Keratinocyte (primary cell): ENCODE measurements around the gene SLC7A4. TPM values are rescaled to one million over a fixed set of nuclear protein-coding genes. Genes with fewer than 3 reads are reported as not detected.

ENCODE experiments used
- DNase-seq: peaks from one replicate; pipeline ENCODE4 v3.0.0-alpha.2; 2011; ENCODE audit warnings: low read depth, missing footprints, low spot score
- FAIRE-seq: peaks from 2 replicates; lab custom pipeline; 2011; peaks lifted over from hg19 to GRCh38; lab: Jason Lieb, UNC
- H2AFZ ChIP-seq: 2 replicates; pipeline ENCODE4 v1.6.0; 2012; ENCODE audit warnings: low read length, control low read depth, inconsistent platforms; ENCODE audit not compliant: control insufficient read depth
- H3K27ac ChIP-seq: 2 replicates; pipeline ENCODE4 v1.5.1; 2011; ENCODE audit warnings: low read length; ENCODE audit not compliant: control insufficient read depth, insufficient read depth
- H3K27me3 ChIP-seq: 3 replicates; pipeline ENCODE4 v1.6.0; 2011; ENCODE audit warnings: low read length; ENCODE audit not compliant: control insufficient read depth, insufficient read depth; ENCODE audit errors: extremely low read depth
- H3K36me3 ChIP-seq, 2 experiments: 2 replicates in 1 of 2; 3 replicates in 1 of 2; pipeline ENCODE4 v1.5.1; 2011; ENCODE audit warnings: low read length in 2 of 2, mild to moderate bottlenecking in 1 of 2; ENCODE audit not compliant: control insufficient read depth in 2 of 2, insufficient read depth in 2 of 2; ENCODE audit errors: extremely low read depth in 1 of 2
- H3K4me1 ChIP-seq: 3 replicates; pipeline ENCODE4 v1.5.1; 2011; ENCODE audit warnings: low read length; ENCODE audit not compliant: control insufficient read depth, insufficient read depth; ENCODE audit errors: extremely low read depth
- H3K4me2 ChIP-seq: 3 replicates; pipeline ENCODE4 v1.6.0; 2011; ENCODE audit warnings: low read depth, low read length; ENCODE audit not compliant: control insufficient read depth, insufficient read depth; ENCODE audit errors: extremely low read depth
- H3K4me3 ChIP-seq, 3 experiments: fragments of 200-600 bp in 1 of 3; sonication (generic) in 1 of 3; 2 replicates in 2 of 3; 3 replicates in 1 of 3; pipeline ENCODE4 v1.5.1; 2011 to 2016; ENCODE audit warnings: low read length in 3 of 3, mild to moderate bottlenecking in 3 of 3, control low read depth in 2 of 3, inconsistent platforms in 1 of 3, low read depth in 1 of 3, mixed read lengths in 1 of 3, mixed run types in 1 of 3, moderate library complexity in 1 of 3; ENCODE audit not compliant: control insufficient read depth in 2 of 3, insufficient read depth in 2 of 3; ENCODE audit errors: extremely low read depth in 1 of 3
- H3K79me2 ChIP-seq: 2 replicates; pipeline ENCODE4 v1.6.0; 2012; ENCODE audit warnings: low read length; ENCODE audit not compliant: control insufficient read depth, insufficient read depth
- H3K9ac ChIP-seq: 3 replicates; pipeline ENCODE4 v1.6.0; 2011; ENCODE audit warnings: low read length; ENCODE audit not compliant: control insufficient read depth, insufficient read depth; ENCODE audit errors: extremely low read depth
- H3K9me1 ChIP-seq: 3 replicates; pipeline ENCODE4 v1.6.0; 2011; ENCODE audit warnings: low read length; ENCODE audit not compliant: control insufficient read depth, insufficient read depth; ENCODE audit errors: extremely low read depth
- H3K9me3 ChIP-seq: 2 replicates; pipeline ENCODE4 v1.5.1; 2012; ENCODE audit warnings: low read depth, low read length; ENCODE audit not compliant: control insufficient read depth
- H4K20me1 ChIP-seq: 3 replicates; pipeline ENCODE4 v1.6.0; 2011; ENCODE audit warnings: low read length; ENCODE audit not compliant: control insufficient read depth, insufficient read depth; ENCODE audit errors: extremely low read depth
- CTCF ChIP-seq, 3 experiments: IDR thresholded peaks in 1 of 3; conservative IDR thresholded peaks in 1 of 3; optimal IDR thresholded peaks in 1 of 3; 2 replicates in 2 of 3; 3 replicates in 1 of 3; pipeline versions ENCODE3 to v1.5.1; 2011; ENCODE audit warnings: low read length in 3 of 3, mild to moderate bottlenecking in 3 of 3, moderate library complexity in 2 of 3, control low read depth in 1 of 3, inconsistent platforms in 1 of 3; ENCODE audit not compliant: insufficient read depth in 2 of 3; ENCODE audit errors: extremely low read depth in 1 of 3
- EZH2 ChIP-seq: IDR thresholded peaks from one replicate; pipeline ENCODE4 v1.6.1; 2012; ENCODE audit warnings: inconsistent platforms, mild to moderate bottlenecking, low read length, moderate library complexity
- dilution Hi-C: fragments of 300-500 bp; cut with MboI; formaldehyde crosslinking; loops from one replicate; pipeline ENCODE4 v1.7.0; 2020; ENCODE audit warnings: low sequenced_read_pairs; ENCODE audit not compliant: extremely low pct_ligation_motif_present
- polyA plus RNA-seq, 5 experiments: library from polyadenylated mRNA; depleted of rRNA in 3 of 5; stranded (reverse) in 3 of 5; stranded (forward) in 1 of 5; unstranded in 1 of 5; fragments of >200 nt; gene quantifications; 1 replicate in 1 of 5; 2 replicates in 3 of 5; 3 replicates in 1 of 5; pipeline versions ENCODE4 v1.2.1 to v1.2.3, GENCODE V29; 2011 to 2012; ENCODE audit warnings: missing spikeins in 2 of 5, low read depth in 1 of 5, low replicate concordance in 1 of 5

SLC7A4 gene
- polyA plus RNA-seq, 1 donor (not counting 4 experiments of a cell fraction or from before 2014, with no cell fraction given), result 0.10 TPM

GRCh38 chr22:20990184-20991180 lies 41.9 kb downstream of the SLC7A4 start:
- Histone ChIP-seq H3K36me3 (peaks cover 27 to 51% of the 10 kb centered on the region in 2 experiments), H3K9ac (no peak overlapping the region), H3K79me2 (peaks cover under 1% of the 10 kb centered on the region), H4K20me1 (peaks cover 4% of the 10 kb centered on the region), H3K27me3 (no peaks in the 10 kb centered on the region), H3K9me1 (no peaks in the 10 kb centered on the region), H3K4me1 (no peaks in the 10 kb centered on the region), H2AFZ (no peak overlapping the region), H3K27ac (no peak overlapping the region), H3K9me3 (no peaks in the 10 kb centered on the region), H3K4me3 (no peak overlapping the region), H3K4me2 (no peak overlapping the region)
- no peak for DNase-seq
- dilution Hi-C loops, result no loop called here
- no peak for TF ChIP-seq EZH2
- FAIRE-seq, result no peak

DNA sequence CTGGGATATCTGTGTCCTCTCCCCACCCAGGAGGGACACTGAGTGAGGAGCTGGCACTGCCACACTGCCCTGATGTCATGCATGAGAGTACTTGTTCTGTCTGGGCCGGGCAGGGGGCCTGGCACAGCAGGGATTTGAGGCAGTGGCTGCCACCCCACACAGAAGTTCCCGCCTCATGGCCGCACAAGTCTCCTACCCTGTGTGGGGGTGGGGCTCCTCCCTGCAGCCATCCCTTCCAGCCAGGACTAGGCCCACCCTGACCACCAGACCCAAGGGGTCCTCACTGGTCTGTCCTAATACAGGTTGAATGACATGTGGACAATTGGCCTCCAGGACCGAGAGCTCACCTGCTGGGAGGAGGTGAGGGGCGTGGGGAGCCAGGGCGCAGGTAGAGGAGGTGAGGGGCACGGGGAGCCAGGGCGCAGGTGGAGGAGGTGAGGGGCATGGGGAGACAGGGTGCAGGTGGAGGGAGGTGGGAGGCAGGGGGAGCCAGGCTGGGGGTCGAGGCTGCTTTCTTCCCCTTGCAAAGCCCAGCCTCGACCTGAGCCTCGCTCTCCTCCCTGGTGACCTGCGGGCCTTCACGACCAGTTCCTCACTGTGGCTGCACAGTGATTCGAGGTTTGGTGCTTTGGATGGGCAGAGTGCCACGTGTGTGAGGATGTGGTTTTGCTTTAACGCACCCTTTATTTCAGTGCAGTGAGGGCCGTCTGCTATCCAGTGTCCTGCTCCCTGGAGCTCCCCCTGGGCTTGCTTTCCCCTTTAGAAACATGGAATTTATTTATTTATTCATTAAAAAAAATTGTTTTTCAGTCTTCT lies 42.8 kb downstream of the SLC7A4 start:
- Histone ChIP-seq H3K4me2 (no peak overlapping the region), H3K36me3 (peaks cover 30 to 52% of the 10 kb centered on the region in 2 experiments), H3K9ac (no peak overlapping the region), H3K27me3 (no peaks in the 10 kb centered on the region), H3K79me2 (peaks cover 3% of the 10 kb centered on the region), H3K4me3 (no peak overlapping the region), H3K4me1 (no peaks in the 10 kb centered on the region), H3K9me3 (no peaks in the 10 kb centered on the region), H2AFZ (no peak overlapping the region), H4K20me1 (peaks cover 4% of the 10 kb centered on the region), H3K27ac (no peak overlapping the region), H3K9me1 (no peaks in the 10 kb centered on the region)
- FAIRE-seq, result no peak
- DNase-seq, result no peak
- TF ChIP-seq EZH2 (no peak), CTCF (optimal IDR thresholded peaks at IDR 0.05 in 1 of 3, IDR thresholded peaks at IDR 0.05 in 1 of 3, conservative IDR thresholded peaks at IDR 0.05 in 1 of 3; ENCODE audit: extremely low read depth in 1 of 3, insufficient read depth in 2 of 3, low read length in 3 of 3) (no peak)
- dilution Hi-C loops, result no loop called here
